HCT116 (cell line): Measurements from ENCODE around the gene AVEN.

Source experiments
- CTCF ChIP-seq, 3 experiments: fragments of 200-600 bp in 1 of 3; sonication (generic) in 1 of 3; IDR thresholded peaks in 2 of 3; conservative IDR thresholded peaks in 1 of 3; 2 replicates each; pipeline ENCODE4 v1.5.1; 2012 to 2017; ENCODE audit warnings: low read depth in 2 of 3, low read length in 2 of 3, antibody characterized with exemption in 1 of 3, borderline replicate concordance in 1 of 3, control low read depth in 1 of 3, mild to moderate bottlenecking in 1 of 3, mixed read lengths in 1 of 3, mixed run types in 1 of 3, moderate library complexity in 1 of 3; ENCODE audit not compliant: insufficient read depth in 1 of 3
- EZH2phosphoT487 ChIP-seq: fragments of 200-600 bp; IDR thresholded peaks from 2 replicates; pipeline ENCODE4 v1.6.1; 2018; ENCODE audit warnings: antibody characterized with exemption, borderline replicate concordance
- JUND ChIP-seq: IDR thresholded peaks from 2 replicates; pipeline ENCODE4 v1.6.1; 2012
- POLR2A ChIP-seq: IDR thresholded peaks from 2 replicates; pipeline ENCODE4 v1.7.0; 2011; ENCODE audit warnings: borderline replicate concordance; ENCODE audit not compliant: insufficient read depth, insufficient read length; ENCODE audit errors: extremely low read depth
- POLR2AphosphoS5 ChIP-seq: IDR thresholded peaks from 2 replicates; pipeline ENCODE4 v1.6.1; 2011; ENCODE audit warnings: mild to moderate bottlenecking, low read depth, low read length, moderate library complexity
- REST ChIP-seq: IDR thresholded peaks from 2 replicates; pipeline ENCODE4 v1.6.1; 2012; ENCODE audit warnings: low read depth
- SIN3A ChIP-seq: IDR thresholded peaks from 2 replicates; pipeline ENCODE4 v1.6.1; 2012; ENCODE audit warnings: low read depth
- TF ChIP-seq, protein P1 (sequence below): IDR thresholded peaks from 2 replicates; pipeline ENCODE4 v1.6.1; 2012

DNA sequence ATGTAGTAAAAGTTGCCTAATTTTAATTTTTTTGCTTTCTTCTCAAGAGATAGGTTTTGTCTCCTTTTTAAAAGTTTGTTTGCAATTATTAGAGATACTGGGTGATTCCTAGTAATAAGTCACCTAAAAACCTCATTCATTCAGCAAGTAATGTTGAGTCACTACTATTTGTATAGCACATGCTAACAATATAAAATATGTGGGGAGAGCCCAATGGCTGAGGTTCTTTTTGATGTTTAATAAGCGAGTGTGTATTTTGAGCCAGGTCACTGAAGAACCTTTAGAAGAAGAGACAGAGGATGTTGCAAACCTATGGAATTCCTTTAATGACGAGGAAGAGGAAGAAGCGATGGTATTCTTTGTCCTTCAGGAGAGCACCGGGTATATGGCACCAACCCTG, 194.4 kb downstream of the AVEN start:
- no peak for TF ChIP-seq POLR2AphosphoS5
- no peak for TF ChIP-seq CTCF (IDR thresholded peaks at IDR 0.05 in 2 of 3, conservative IDR thresholded peaks at IDR 0.05 in 1 of 3; ENCODE audit: borderline replicate concordance in 1 of 3, insufficient read depth in 1 of 3, low read depth in 2 of 3, low read length in 2 of 3)
- no peak for TF ChIP-seq EZH2phosphoT487
- no peak for TF ChIP-seq REST
- no peak for TF ChIP-seq SIN3A
- TF ChIP-seq, protein P1, sequence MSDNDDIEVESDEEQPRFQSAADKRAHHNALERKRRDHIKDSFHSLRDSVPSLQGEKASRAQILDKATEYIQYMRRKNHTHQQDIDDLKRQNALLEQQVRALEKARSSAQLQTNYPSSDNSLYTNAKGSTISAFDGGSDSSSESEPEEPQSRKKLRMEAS = no peak
- no peak for TF ChIP-seq POLR2A
- no peak for TF ChIP-seq JUND
